Muscle of arm (tissue), 12 donors: Measurements from ENCODE around the gene PRPSAP1. TPM values are rescaled to one million over a fixed set of nuclear protein-coding genes. Genes with fewer than 3 reads are reported as not detected.

Experiments
- DNase-seq: peaks from one replicate; pipeline ENCODE4 v3.0.0-alpha.2; 2013
- polyA plus RNA-seq, 12 donors: library from polyadenylated mRNA; unstranded; fragments of 120-200 nt; gene quantifications; one replicate each; pipeline ENCODE4 v1.2.1, GENCODE V29; 2013; ENCODE audit not compliant: insufficient read length in 12 of 12

PRPSAP1 gene
- polyA plus RNA-seq, 12 donors = 16.0 to 50.7 (median 33.9) TPM; not detected in 1

- DNase-seq = no peak
These were observed 31.5 kb upstream of the PRPSAP1 start for GRCh38 chr17:76384987-76385891.

GRCh38 chr17:76384222-76384986 lies 30.7 kb upstream of the PRPSAP1 start, which contains the start of gene SPHK1:
TSS of gene SPHK1 (plus strand) at chr17:76384609. CDS start at chr17:76385645, 1,036 bp downstream.
- peak; percentile 65 for DNase-seq

- no peak for DNase-seq
These were observed 30.0 kb upstream of the PRPSAP1 start for GRCh38 chr17:76383546-76384221.

- DNase-seq = no peak
These were observed 29.3 kb upstream of the PRPSAP1 start for GRCh38 chr17:76382803-76383545.

- DNase-seq = no peak
These were observed 28.7 kb upstream of the PRPSAP1 start for GRCh38 chr17:76382351-76382802.

- DNase-seq = no peak
These were observed 28.1 kb upstream of the PRPSAP1 start for GRCh38 chr17:76381633-76382350.

GRCh38 chr17:76379646-76380376 lies 26.1 kb upstream of the PRPSAP1 start:
- no peak for DNase-seq

- DNase-seq = no peak
These were observed 25.5 kb upstream of the PRPSAP1 start for GRCh38 chr17:76379275-76379641.

GRCh38 chr17:76378548-76379274 lies 25.0 kb upstream of the PRPSAP1 start:
- DNase-seq = no peak

GRCh38 chr17:76376318-76377133 lies 22.8 kb upstream of the PRPSAP1 start:
- no peak for DNase-seq

GRCh38 chr17:76371656-76372628 lies 18.2 kb upstream of the PRPSAP1 start:
- no peak for DNase-seq

- DNase-seq = peak; percentile 69
These were observed 16.7 kb upstream of the PRPSAP1 start for GRCh38 chr17:76370261-76370993.

- no peak for DNase-seq
These were observed 16.1 kb upstream of the PRPSAP1 start for GRCh38 chr17:76369804-76370203.

GRCh38 chr17:76369379-76369778 lies 15.7 kb upstream of the PRPSAP1 start:
- DNase-seq = no peak

- DNase-seq = no peak
These were observed 14.8 kb upstream of the PRPSAP1 start for GRCh38 chr17:76368545-76368944.

GRCh38 chr17:76367642-76368041 lies 13.9 kb upstream of the PRPSAP1 start:
- no peak for DNase-seq
